Astrocyte (in vitro differentiated cells and primary cell): Measurements from ENCODE around the gene SMARCA1. TPM values are rescaled to one million over a fixed set of nuclear protein-coding genes. Genes with fewer than 3 reads are reported as not detected.

Source experiments
- total RNA-seq: library from RNA; stranded (reverse); gene quantifications from 2 replicates; pipeline ENCODE4 v1.2.1, GENCODE V29; 2021

SMARCA1 gene
- total RNA-seq, 1 donor from 2014 or later = 104 TPM

Other genes starting within 250 kb of the SMARCA1 start
- gene OCRL, start 16.8 kb upstream of the SMARCA1 start, total RNA-seq = 36.1 and 36.2 TPM in 2 replicates
- 0.62 and 2.1 TPM in 2 replicates for gene APLN, start 131.5 kb upstream of the SMARCA1 start, total RNA-seq
- gene XPNPEP2, start 215.5 kb upstream of the SMARCA1 start, total RNA-seq = not detected in 2 replicates